Astrocyte of the cerebellum (primary cell): ENCODE data around the gene SMIM17.

Experiments used
- DNase-seq: peaks from one replicate; pipeline ENCODE4 v3.0.0-alpha.2; 2011; ENCODE audit warnings: low read depth
- H3K4me3 ChIP-seq: 2 replicates; pipeline ENCODE4 v1.5.1; 2011; ENCODE audit warnings: mild to moderate bottlenecking, low read depth, low read length, moderate library complexity
- in situ Hi-C: cut with HindIII; loops from 2 replicates; pipeline ENCODE4 v1.10.0; 2017; ENCODE audit warnings: low sequenced_read_pairs
- TF ChIP-seq, protein P1 (sequence below): IDR thresholded peaks from 2 replicates; pipeline ENCODE4 v1.5.1; 2012; ENCODE audit warnings: low read length, low read depth, moderate library complexity, mild to moderate bottlenecking; ENCODE audit errors: missing control alignments

SMIM17 gene

GRCh38 chr19:56642711-56643459, at the start of gene SMIM17:
Gene SMIM17, plus strand, starts transcription at chr19:56643159. Its CDS starts 2,509 bp downstream, at chr19:56645668.
- H3K4me3 ChIP-seq, result no peak within 1 kb of the TSS
- no peak for DNase-seq
- TF ChIP-seq, protein P1, sequence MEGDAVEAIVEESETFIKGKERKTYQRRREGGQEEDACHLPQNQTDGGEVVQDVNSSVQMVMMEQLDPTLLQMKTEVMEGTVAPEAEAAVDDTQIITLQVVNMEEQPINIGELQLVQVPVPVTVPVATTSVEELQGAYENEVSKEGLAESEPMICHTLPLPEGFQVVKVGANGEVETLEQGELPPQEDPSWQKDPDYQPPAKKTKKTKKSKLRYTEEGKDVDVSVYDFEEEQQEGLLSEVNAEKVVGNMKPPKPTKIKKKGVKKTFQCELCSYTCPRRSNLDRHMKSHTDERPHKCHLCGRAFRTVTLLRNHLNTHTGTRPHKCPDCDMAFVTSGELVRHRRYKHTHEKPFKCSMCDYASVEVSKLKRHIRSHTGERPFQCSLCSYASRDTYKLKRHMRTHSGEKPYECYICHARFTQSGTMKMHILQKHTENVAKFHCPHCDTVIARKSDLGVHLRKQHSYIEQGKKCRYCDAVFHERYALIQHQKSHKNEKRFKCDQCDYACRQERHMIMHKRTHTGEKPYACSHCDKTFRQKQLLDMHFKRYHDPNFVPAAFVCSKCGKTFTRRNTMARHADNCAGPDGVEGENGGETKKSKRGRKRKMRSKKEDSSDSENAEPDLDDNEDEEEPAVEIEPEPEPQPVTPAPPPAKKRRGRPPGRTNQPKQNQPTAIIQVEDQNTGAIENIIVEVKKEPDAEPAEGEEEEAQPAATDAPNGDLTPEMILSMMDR, result no peak
- in situ Hi-C loops, result no loop called here

DNA sequence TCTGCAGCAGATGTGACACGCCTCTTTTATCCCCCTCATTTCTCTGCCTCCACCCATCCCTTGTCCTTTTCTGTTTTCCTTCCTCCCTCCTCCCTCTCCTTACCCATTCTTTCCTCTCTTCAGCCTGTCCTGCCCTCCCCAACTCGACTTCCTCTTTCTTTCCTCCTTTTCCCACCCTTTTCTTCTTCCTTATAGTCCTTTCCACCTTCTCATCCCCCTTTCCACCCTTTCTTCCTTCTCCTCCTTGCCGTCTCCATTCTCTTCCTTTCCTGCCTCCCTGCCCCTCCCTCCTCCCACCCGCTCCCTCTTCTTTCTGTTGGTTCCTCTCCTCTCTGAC, 48.5 kb upstream of the SMIM17 start:
- TF ChIP-seq, protein P1, result no peak
- no peak for DNase-seq
- peak overlapping the region; percentile 78 for H3K4me3 ChIP-seq
- in situ Hi-C loops, result no loop called here

GRCh38 chr19:56594783-56595547, 48.0 kb upstream of the SMIM17 start, which contains the start of gene ZNF71:
Gene ZNF71, plus strand, starts transcription at chr19:56595302. Its CDS starts 6,257 bp downstream, at chr19:56601559.
- in situ Hi-C loops, result no loop called here
- H3K4me3 ChIP-seq, result peak within 1 kb of the TSS; percentile 78
- TF ChIP-seq, protein P1, result no peak
- peak; percentile 66 for DNase-seq

DNA sequence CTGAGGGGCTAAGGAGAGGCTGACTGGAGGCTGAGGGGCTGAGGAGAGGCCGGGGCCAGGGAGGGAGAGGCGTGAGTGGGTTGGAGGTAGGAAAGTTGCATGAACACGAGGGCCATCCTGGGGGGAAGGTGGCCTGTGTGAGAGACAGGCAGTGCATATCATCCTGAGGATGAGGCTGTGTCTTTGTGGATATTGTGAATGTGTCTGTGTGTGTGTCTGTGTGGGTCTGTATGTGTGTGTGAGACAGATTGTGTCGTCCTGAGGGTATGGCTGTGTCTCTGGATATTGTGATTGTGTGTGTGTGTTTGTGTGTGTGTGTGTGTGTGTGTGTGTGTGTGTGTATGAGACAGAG, 47.4 kb upstream of the SMIM17 start:
- in situ Hi-C loops, result no loop called here
- peak overlapping the region; percentile 78 for H3K4me3 ChIP-seq
- no peak for DNase-seq
- TF ChIP-seq, protein P1, result no peak

DNA sequence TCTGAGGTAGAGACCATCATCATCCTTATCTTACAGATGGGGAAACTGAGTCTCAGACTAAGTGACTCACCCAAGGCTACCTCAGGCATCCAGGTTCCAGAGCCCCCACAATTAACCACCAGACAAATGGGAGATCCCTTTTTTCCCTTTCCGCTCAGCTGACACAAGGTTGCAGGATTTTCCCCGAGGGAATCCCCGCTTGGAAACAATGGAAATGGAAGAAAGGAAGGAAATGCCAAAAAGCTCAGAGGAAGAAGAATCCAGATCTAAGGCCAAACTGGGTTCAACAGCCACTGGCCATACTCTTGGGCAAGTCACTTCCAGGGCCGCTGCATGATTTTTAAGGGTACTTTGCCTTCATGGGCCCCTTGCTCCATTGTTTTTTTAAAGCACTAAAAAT, 46.3 kb upstream of the SMIM17 start:
- DNase-seq, result no peak
- TF ChIP-seq, protein P1, result no peak
- in situ Hi-C loops, result no loop called here
- no peak overlapping the region for H3K4me3 ChIP-seq

DNA sequence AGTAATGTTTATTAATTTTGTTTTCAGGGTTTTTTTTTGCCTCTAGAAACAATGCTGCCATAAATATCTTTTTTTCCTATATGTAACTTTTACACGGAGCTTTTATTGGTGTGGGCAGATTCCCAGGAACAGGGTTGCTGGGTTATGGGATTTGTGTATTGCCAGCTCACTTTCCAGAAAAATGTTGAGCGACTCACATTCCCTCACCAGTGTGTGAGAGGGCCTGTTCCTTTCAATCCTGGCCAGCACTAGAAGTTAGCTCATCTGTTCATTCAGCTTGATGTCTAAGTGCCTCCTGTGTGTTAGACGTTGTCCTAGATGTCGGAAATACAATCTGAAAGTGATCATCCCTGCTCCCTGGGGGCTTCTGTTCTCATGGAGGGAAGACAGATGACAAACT, 45.3 kb upstream of the SMIM17 start:
- no peak overlapping the region for H3K4me3 ChIP-seq
- in situ Hi-C loops, result no loop called here
- TF ChIP-seq, protein P1, result no peak
- no peak for DNase-seq
